CD4-positive, alpha-beta T cell (primary cell): ENCODE measurements around the gene GUK1. TPM values are rescaled to one million over a fixed set of nuclear protein-coding genes. Genes with fewer than 3 reads are reported as not detected.
A peak's percentile ranks its signal among the peaks of the same experiment; 100 is the strongest.

Experiments
- ATAC-seq: fragments of 200-7000 bp; cut with Tn5 transposase; one replicate; pipeline ENCODE4 v1.10.0; 2022; ENCODE audit warnings: mild to moderate bottlenecking; ENCODE audit not compliant: poor library complexity
- CTCF ChIA-PET: fragments of 350-600 bp; sonication (Branson Sonifier 250); formaldehyde crosslinking; loops from one replicate; lab custom pipeline; 2021; ENCODE audit warnings: antibody characterized with exemption, inconsistent platforms; lab: Charles Lee
- POLR2A ChIA-PET: fragments of 350-600 bp; sonication (Branson Sonifier 250); formaldehyde crosslinking; loops from one replicate; lab custom pipeline; 2021; ENCODE audit warnings: antibody characterized with exemption, inconsistent platforms; lab: Charles Lee
- DNase-seq, 14 experiments: peaks; one replicate each; pipeline ENCODE4 v3.0.0-alpha.2; 2013 to 2020; ENCODE audit warnings: mixed read lengths in 2 of 14
- H3K27ac ChIP-seq, 2 donors: one replicate each; pipeline versions ENCODE4 v1.5.1 to v1.7.0; 2013; ENCODE audit warnings: low read length in 2 of 2, low read depth in 1 of 2, mild to moderate bottlenecking in 1 of 2
- H3K27me3 ChIP-seq, 2 experiments: 1 replicate in 1 of 2; 2 replicates in 1 of 2; pipeline versions ENCODE4 v1.6.1 to v1.7.0; 2013; ENCODE audit warnings: low read length in 2 of 2, control low read depth in 1 of 2, mild to moderate bottlenecking in 1 of 2, moderate library complexity in 1 of 2; ENCODE audit not compliant: insufficient read depth in 2 of 2, control insufficient read depth in 1 of 2
- H3K36me3 ChIP-seq: one replicate; pipeline ENCODE4 v1.6.1; 2013; ENCODE audit warnings: low read length, control low read depth; ENCODE audit not compliant: insufficient read depth
- H3K4me1 ChIP-seq: one replicate; pipeline ENCODE4 v1.6.1; 2013; ENCODE audit warnings: low read length, control low read depth; ENCODE audit not compliant: insufficient read depth
- H3K4me3 ChIP-seq: one replicate; pipeline ENCODE4 v1.5.1; 2013; ENCODE audit warnings: mild to moderate bottlenecking, low read length, moderate library complexity
- H3K9me3 ChIP-seq, 2 experiments: 1 replicate in 1 of 2; 2 replicates in 1 of 2; pipeline versions ENCODE4 v1.6.1 to v1.7.0; 2013; ENCODE audit warnings: low read length in 2 of 2, mild to moderate bottlenecking in 2 of 2, control low read depth in 1 of 2, moderate library complexity in 1 of 2; ENCODE audit not compliant: control insufficient read depth in 1 of 2, insufficient read depth in 1 of 2
- H3K27ac Mint-ChIP-seq: one replicate; pipeline ENCODE4 v1.8.0; 2020; ENCODE audit warnings: mixed read lengths
- H3K27me3 Mint-ChIP-seq: one replicate; pipeline ENCODE4 v1.8.0; 2021; ENCODE audit warnings: mixed read lengths
- H3K36me3 Mint-ChIP-seq: one replicate; pipeline ENCODE4 v1.8.0; 2021; ENCODE audit warnings: low read depth, mixed read lengths
- H3K4me1 Mint-ChIP-seq: one replicate; pipeline ENCODE4 v1.8.0; 2021; ENCODE audit warnings: low read depth, mixed read lengths
- H3K4me3 Mint-ChIP-seq: one replicate; pipeline ENCODE4 v1.8.0; 2020; ENCODE audit warnings: mild to moderate bottlenecking, mixed read lengths
- H3K9me3 Mint-ChIP-seq: one replicate; pipeline ENCODE4 v1.8.0; 2020; ENCODE audit warnings: mixed read lengths
- CTCF ChIP-seq: fragments of 200-600 bp; IDR thresholded peaks from one replicate; pipeline ENCODE4 v1.8.0; 2022; ENCODE audit warnings: antibody characterized with exemption, mild to moderate bottlenecking
- intact Hi-C, 2 experiments: fragments of 100-400 bp; cut with DNase I in 1 of 2; cut with micrococcal nuclease in 1 of 2; formaldehyde crosslinking; loops; one replicate each; pipeline versions ENCODE4 v1.15.1 to v1.9.0; 2023 to 2025; cut with DNase I, micrococcal nuclease
- total RNA-seq, 174 experiments: library from RNA in 2 of 174; stranded (reverse) in 2 of 174; gene quantifications; one replicate each; pipeline ENCODE4 v1.2.3 and lab custom pipeline; 2021 to 2026

The GUK1 gene
- total RNA-seq, 2 experiments from 2014 or later, result 373 to 378 TPM

GRCh38 chr1:228102791-228103620 lies 37.1 kb upstream of the GUK1 start, which contains the start of gene C1orf35:
Gene C1orf35 (minus strand): TSS chr1:228103325. CDS start chr1:228103227, 98 bp downstream.
- H3K9me3 ChIP-seq, result no peaks in the 10 kb centered on the region
- Mint-ChIP-seq H3K4me1 (peaks cover 33% of the 10 kb centered on the region), H3K9me3 (no peaks in the 10 kb centered on the region), H3K27ac (peak within 1 kb of the TSS; percentile 97), H3K36me3 (peaks cover 55% of the 10 kb centered on the region), H3K4me3 (peak within 1 kb of the TSS; percentile 96), H3K27me3 (no peaks in the 10 kb centered on the region)
- intact Hi-C loops, result loop anchor here (1.0 to 10.0 kb wide), 6 partner anchors 21 to 368 kb away; partner anchors contain the start of genes ARF1 (in 1 of the 2), JMJD4 (in 1 of the 2), SNAP47 (in 1 of the 2) and TRIM11 (in 1 of the 2)
- CTCF ChIA-PET, result no interaction called here
- peak within 1 kb of the TSS; percentile 83 for H3K4me3 ChIP-seq
- no peak for TF ChIP-seq CTCF
- H3K27ac ChIP-seq, result peak within 1 kb of the TSS; percentile 77 to 87
- peaks cover 37% of the 10 kb centered on the region for H3K4me1 ChIP-seq
- POLR2A ChIA-PET, result interaction anchor here (6.9 kb wide), 1 partner anchor 20 kb away, joined by 44 read pairs; the partner anchor contains the start of gene ARF1
- peaks cover 55% of the 10 kb centered on the region for H3K36me3 ChIP-seq
- ATAC-seq (peak; percentile 78), DNase-seq (peak; percentile 87 to 96 (median 92))
- H3K27me3 ChIP-seq, result no peaks in the 10 kb centered on the region

- CTCF ChIA-PET, result no interaction called here
Measured at GRCh38 chr1:228104526-228105269, 35.4 kb upstream of the GUK1 start.

More at GRCh38 chr1:228104526-228105269, 35.4 kb upstream of the GUK1 start:
- TF ChIP-seq CTCF, result no peak
- no peaks in the 10 kb centered on the region for H3K9me3 ChIP-seq
- H3K9me3 Mint-ChIP-seq, result no peaks in the 10 kb centered on the region
- peaks cover 42% of the 10 kb centered on the region for H3K4me1 Mint-ChIP-seq
- peak overlapping the region; percentile 96 for H3K4me3 Mint-ChIP-seq
- no peak overlapping the region for H3K27ac ChIP-seq
- no peaks in the 10 kb centered on the region for H3K27me3 ChIP-seq
- H3K36me3 Mint-ChIP-seq, result peaks cover 44% of the 10 kb centered on the region
- intact Hi-C loops, result loop anchor here (10.0 kb wide), 3 partner anchors 110 to 370 kb away; partner anchors contain the start of genes JMJD4 (in 1 of the 2), SNAP47 (in 1 of the 2) and TRIM11 (in 1 of the 2)
- H3K27ac Mint-ChIP-seq, result peak overlapping the region; percentile 84
- ATAC-seq, result no peak
- DNase-seq, result peak in 1 of 14 experiments; percentile 16
- POLR2A ChIA-PET, result no interaction called here
- no peaks in the 10 kb centered on the region for H3K27me3 Mint-ChIP-seq
- no peak overlapping the region for H3K4me3 ChIP-seq
- H3K36me3 ChIP-seq, result peaks cover 39% of the 10 kb centered on the region
- peaks cover 51% of the 10 kb centered on the region for H3K4me1 ChIP-seq
